Stimulated activated CD4-positive, alpha-beta T cell treated with anti-CD3 and anti-CD28 coated beads, Interleukin-2, amount 100 ng/mL, for 4 hours (primary cell): Measurements from ENCODE around the gene MPHOSPH9.

Source experiments
- DNase-seq: peaks from one replicate; pipeline ENCODE4 v3.0.0-alpha.2; 2020; ENCODE audit warnings: low read depth

Gene MPHOSPH9

DNA sequence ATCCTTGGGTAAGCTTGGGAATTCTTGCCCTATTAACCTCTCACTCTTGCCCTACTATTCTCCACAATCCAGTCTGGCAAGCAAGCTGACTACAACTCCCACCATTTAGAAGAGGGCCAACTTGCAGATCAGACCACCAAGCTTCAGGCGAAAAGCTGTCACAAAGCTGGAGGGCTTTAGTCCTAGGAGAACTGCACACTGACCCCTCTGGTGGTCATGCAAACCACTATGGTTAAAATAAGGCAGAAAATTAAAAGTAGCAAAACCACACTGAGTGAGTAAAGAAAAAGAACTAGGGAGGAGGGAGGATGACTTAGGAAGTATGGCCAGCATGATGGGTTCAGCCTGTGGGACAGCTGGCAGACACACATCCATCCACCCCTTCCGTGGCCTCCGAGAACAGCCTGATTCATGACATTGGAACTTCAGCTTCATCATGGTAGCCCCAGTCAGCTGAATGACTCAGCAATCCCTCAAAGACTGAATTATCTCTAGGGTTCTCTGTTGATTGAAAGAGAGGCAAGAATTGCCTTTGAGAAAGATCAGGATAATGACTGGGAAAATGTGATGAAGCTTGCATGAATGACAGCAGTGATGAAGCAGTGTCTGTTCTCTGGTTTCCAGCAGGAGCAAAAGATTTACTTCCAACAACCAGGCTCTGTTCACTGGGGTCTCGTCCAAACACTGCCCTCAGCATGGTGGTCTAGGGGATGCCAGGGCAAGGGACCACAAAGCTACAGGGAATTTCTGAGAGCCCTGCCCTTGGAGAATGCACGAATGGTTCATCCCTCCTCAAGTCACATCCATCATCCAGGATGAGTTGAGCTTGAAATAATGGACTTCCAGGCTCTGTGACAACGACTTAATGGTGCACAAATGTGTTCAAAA is 106.4 kb downstream of the MPHOSPH9 start:
- no peak for DNase-seq

GRCh38 chr12:123122626-123123025 is 110.3 kb downstream of the MPHOSPH9 start:
- DNase-seq, result no peak

DNA sequence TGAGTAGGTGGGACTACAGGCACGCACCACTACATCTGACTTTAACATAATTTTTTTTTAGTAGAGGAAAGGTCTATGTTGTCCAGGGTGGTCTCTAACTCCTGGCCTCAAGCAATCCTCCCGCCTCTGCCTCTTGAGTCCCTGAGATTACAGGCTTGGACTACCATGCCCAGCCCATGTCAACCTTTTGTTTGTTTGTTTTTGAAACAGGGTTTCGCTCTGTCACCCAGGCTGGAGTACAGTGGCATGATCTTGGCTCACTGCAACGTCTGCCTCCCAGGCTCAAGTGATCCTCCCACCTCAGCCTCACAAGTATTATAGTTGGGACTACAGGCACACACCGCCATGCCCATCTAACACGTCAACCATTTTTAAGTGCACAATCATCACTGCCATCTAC is 111.3 kb downstream of the MPHOSPH9 start:
- no peak for DNase-seq

DNA sequence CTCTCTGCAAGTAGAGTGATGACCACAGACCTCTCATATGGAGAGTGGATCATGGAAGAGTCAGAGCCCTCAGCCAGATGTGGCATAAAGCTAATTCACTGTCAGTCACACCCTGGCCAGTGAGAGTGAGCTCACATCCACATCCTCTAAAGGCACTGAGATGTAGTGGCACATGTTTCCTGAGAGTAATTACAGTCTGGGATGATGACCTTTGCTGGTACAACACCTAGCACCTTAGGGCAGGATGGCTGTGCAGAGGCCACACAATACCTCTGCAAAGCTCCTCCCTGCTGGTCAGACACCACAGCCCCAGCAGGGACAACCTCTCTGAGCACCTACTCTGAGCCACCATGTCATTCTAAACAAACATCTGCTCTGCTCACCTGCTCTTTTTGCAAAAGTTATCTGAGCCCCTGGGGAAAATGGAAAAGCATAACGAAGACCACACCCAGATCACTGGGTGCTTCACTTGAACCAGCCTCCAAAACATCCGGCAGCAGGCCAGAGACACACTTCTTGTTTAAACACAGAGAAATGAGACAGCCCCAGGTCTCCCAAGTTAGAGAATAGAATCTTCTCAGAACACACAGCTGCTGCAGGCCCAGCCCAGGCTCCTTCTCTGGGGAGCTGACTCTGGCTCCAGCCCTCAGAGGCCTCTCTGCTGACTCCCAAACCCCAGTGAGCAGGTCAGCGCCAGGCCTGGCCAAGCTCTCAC is 112.3 kb downstream of the MPHOSPH9 start:
- DNase-seq, result no peak

DNA sequence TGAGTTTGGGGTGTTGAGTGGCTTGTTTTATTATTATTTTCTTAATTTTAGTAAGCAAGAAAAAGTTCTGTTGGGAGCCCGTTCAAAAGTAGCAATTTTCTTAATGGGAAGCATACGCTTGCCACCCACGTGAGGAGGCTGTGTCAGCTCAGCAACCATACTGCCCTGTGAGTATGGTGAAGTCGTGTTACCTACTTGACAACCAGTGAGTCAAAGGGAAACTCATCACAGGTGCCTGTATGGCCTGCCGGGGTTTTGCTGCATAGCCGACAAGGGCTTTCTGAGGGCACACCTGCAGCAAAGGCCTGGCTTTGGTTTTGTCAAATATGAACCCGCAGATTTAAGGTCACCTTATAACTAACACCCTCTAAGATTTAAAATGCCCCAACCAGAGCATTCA is 113.1 kb downstream of the MPHOSPH9 start:
- DNase-seq, result peak; percentile 47

GRCh38 chr12:123118497-123118896 is 114.4 kb downstream of the MPHOSPH9 start:
- no peak for DNase-seq

DNA sequence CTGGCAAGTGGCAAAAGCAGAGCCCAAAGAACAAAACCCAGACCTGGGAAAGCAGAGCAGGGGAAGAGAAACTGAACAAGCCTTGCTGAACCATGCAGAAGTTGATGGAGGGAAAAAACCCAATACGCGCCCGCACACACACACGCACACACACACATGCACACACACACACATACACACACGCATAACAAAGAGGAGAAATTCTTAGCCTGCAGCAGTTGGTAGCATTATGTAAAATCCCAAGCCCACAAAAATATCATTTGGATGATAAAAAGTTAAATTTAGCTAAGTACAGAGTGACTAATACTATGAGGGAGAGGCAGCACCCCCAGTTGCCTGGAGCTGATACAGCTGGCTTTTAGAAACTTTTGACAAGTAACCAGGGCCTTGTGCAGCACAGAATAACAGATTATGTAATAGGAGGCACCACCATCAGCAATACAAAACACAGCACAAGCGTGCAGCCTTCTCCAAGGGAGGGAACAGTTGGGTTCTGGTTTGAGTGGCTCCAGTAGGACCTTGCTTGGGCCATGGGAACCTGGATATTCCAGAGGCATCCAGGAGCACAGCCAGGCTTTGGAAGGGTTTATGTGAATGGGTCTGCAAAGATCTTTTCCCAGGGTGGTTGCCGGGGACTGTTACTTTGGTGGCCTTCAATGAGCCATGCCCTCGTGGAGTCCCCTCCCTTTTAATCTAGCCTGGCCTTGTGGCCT is 117.4 kb downstream of the MPHOSPH9 start:
- no peak for DNase-seq

DNA sequence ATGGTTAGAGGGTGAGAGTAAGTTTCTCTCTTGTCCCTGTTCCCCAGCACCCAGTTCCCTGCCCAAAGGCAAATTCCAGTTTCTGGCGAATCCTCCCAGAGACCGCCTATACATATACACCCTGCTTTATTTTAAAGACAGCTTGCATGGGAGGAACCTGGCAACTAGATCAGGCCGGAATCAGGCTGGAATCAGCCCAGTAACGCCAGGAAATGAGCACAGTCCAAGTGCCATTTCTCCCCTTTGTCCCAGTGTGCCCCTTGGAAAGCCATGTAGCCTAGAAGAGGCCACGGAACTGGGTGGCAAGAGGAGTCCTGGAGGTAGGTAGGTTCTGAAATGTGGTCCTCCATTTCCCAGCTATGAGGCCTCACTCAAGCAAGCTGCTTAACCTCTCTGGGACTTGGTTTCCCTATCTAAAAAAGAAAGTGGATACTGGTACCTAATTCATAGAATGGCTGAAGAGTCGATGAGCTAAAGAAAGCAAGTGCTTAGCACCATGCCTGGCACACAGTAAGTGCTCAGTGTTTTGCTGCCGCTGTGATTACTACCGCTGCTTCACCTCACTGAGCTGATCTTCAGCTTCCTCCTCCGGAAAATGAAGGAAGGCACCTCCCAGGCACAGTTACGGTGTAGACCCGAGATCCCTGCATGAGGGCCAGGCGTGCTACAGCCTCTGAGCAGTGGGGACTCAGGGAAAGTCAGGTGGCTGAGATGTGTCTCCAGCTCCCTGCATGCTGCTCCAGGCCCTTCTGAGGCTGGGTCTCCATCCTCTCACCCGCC is 118.4 kb downstream of the MPHOSPH9 start:
- no peak for DNase-seq

GRCh38 chr12:123113026-123113425 is 119.9 kb downstream of the MPHOSPH9 start:
- DNase-seq, result no peak

GRCh38 chr12:123111498-123112165 is 121.3 kb downstream of the MPHOSPH9 start:
- no peak for DNase-seq

DNA sequence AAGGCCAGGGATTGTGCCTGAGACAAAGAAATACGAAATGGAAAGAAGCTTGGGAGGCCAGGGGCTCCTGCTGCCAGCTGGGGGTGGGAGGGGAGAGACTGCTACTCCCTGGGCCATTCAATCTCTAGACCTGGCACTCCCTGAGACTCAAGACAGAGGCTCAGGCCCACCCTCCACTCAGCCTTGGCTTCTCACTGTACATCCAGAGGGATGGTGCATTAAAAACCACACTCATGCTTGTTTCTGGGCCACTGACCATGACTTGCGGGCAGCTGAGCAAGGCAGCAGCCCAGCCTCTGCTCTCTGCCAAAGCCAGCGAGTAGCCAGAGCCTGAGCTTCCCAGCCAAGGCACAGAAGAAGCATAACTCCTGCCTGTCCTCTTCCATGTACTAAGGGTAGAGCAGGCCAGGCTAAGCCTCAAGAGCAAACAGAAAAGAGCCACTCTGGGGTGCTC is 123.6 kb downstream of the MPHOSPH9 start:
- no peak for DNase-seq

- no peak for DNase-seq
Observed at GRCh38 chr12:123108682-123109066, 124.3 kb downstream of the MPHOSPH9 start.

DNA sequence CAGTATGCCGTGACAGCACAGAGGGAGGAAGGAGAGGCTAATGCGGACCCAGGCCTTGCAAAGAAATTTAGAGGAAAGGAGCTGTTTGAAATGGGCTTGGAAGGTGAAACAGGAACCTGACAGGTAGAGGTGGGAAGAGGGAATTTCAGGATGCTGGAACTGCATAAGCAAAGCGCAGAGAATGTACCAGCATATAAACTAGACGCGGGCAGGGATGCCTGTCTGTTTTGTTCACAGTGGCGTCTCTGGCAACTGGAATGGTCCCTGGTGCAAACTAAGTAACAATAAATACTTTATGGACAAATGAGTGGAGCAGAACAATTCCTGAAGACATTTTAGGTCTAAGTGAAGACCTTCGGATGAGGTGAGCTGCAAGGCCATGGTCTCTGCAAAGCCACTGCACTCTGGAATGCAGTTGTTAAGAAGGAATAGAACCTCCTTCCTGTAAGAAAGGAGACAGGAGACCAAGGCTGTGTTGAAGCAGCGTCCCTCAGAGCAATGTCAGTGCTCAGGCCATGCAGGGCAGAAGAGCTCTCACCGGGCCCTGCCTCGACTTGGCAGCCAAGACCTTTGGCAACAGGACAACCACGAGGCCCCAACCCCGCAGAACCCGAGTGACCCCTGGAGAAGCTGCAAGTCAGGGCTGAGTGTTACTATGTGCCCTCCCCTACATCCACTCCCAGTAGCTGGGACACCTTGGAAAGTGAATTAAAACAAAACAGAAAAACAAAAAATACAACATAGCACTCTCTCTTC is 124.8 kb downstream of the MPHOSPH9 start:
- DNase-seq, result no peak

DNA sequence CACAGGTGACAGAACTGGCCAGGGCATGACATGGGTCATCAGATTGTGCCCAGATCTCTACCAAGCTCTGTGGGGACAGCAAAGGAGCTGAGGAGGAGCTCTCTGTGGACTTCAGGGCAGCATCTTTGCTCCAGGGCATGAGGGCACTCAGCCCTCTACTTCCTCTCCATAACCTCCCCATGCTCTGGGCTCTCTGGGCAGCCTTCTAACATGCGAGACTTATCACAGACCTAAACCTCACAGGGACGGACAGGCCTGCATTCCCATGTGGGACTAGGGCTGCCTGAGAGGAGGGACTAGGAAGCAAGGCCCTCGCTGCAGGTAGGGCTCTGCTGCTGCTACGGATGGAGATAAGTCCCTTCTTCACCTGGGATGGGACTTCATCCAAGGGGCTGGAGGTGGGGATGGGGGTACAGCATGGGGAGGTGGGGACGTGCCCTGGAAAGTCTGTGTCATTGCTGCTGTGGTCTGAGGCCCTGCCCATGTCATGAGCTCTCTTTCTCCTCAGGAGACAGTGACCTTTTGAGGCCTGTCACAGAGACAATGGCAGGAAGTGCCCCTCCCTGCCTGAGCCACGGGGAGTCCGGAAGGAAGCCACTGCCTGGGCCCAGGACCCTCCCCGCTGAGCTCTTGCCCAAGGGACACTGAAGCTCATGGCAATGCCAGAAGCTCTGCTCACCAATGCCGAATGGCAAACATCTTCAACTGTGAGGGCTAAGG is 126.1 kb downstream of the MPHOSPH9 start:
- peak; percentile 19 for DNase-seq

DNA sequence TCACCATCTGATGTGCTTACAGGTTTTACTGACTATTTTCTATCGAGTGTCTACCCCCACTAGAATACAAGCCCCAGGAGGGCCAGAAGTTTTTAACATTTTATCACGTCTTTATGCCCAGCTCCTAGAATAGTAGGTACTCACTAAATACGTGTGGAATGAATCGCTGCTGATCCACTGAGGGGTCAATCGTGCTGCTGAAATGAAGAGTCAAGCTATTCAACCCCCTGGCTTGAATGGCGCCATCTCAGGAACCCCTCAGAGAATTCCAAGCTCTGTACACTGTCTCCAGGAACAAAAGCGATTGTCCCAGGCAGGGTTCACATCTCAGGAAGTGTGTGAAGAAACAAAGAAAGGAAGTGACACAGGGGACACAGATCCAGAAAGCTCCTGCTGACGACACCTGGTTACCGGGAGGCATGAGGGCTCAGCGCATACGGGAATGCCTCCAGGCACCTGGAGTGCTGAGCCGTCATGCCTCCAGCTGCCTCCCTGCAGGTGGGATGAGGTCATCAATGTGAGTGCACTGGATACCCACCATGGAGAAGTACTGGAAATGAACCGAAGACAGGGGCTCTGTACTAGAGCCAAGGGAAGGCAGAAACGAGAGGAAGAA is 127.6 kb downstream of the MPHOSPH9 start:
- no peak for DNase-seq

GRCh38 chr12:123104809-123105208 is 128.1 kb downstream of the MPHOSPH9 start:
- DNase-seq, result no peak
